Lower leg skin (tissue), 3 donors: ENCODE measurements around the gene KRT86.

Experiments used
- POLR2A ChIP-seq, 2 donors: fragments of 450-650 bp; IDR thresholded peaks; one replicate each; pipeline ENCODE4 v1.6.1; 2016 to 2017; ENCODE audit warnings: antibody characterized with exemption in 2 of 2, mild to moderate bottlenecking in 1 of 2, moderate library complexity in 1 of 2
- TF ChIP-seq, protein P1 (sequence below), 3 donors: fragments of 450-650 bp; IDR thresholded peaks; one replicate each; pipeline ENCODE4 v1.5.1; 2016; ENCODE audit warnings: antibody characterized with exemption in 3 of 3, mild to moderate bottlenecking in 3 of 3, moderate library complexity in 2 of 3

DNA sequence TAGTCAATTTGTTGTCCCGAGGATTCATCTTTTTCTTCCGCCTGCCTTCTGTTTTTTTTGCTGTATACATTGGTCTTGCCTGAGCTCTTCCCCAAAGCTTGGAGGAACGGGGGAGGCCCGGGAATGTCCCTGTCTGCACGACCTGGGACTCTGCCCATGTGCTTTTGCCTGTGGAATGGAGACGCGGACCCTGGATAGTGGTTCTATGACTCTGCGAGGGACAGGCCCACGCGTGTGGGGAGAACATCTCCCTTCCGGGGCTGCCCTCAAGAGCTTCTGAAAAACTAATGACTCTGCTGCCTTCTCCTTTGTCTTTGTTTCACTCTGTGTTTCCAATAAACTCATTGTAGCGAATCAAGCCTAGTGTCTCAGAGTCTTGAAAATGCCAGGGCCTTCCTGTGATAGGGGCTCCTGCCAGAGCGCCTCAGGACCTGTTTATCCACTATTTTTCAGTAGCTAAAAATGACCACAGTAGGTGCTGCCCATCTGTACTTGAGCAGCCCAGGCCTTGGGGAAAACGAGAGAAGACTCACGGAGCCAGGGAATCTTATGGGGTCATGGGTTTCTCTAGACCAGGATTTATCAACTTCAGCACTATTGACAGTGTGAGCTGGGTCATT, 34.5 kb downstream of the KRT86 start:
- TF ChIP-seq, protein P1, sequence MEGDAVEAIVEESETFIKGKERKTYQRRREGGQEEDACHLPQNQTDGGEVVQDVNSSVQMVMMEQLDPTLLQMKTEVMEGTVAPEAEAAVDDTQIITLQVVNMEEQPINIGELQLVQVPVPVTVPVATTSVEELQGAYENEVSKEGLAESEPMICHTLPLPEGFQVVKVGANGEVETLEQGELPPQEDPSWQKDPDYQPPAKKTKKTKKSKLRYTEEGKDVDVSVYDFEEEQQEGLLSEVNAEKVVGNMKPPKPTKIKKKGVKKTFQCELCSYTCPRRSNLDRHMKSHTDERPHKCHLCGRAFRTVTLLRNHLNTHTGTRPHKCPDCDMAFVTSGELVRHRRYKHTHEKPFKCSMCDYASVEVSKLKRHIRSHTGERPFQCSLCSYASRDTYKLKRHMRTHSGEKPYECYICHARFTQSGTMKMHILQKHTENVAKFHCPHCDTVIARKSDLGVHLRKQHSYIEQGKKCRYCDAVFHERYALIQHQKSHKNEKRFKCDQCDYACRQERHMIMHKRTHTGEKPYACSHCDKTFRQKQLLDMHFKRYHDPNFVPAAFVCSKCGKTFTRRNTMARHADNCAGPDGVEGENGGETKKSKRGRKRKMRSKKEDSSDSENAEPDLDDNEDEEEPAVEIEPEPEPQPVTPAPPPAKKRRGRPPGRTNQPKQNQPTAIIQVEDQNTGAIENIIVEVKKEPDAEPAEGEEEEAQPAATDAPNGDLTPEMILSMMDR (IDR thresholded peaks at IDR 0.05): no peak
- no peak for TF ChIP-seq POLR2A (IDR thresholded peaks at IDR 0.05)
